Measurements from ENCODE around the gene MARK3. TPM values are rescaled to one million over a fixed set of nuclear protein-coding genes. Genes with fewer than 3 reads are reported as not detected.

Gene MARK3
- total and polyA plus RNA-seq, 5 experiments from 2014 or later: 26.8 to 128 (median 36.5) TPM

DNA sequence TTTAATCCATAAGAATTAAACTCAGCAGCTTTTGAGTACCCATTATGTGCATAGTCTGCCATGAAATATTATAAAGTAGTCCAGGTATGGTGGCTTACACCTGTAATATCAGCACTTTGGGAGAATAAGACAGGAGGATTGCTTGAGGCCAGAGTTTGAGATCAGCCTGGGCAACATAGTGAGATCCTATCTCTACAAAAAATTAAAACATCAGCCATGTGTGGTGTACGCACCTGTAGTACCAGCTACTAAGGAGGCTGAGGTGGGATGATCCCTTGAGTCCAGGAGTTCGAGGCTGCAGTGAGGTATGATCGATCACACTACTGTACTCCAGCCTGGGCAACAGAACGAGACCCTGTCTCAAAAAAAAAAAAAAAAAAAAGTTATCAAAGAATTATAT is 15.3 kb downstream of the MARK3 start:
- H3K4me1 Mint-ChIP-seq: peaks cover 35 to 86% (median 79%) of the 10 kb centered on the region in 4 donors
- H3K27me3 Mint-ChIP-seq: no peaks in the 10 kb centered on the region
- ATAC-seq: no peak
- H3K27ac Mint-ChIP-seq: peak overlapping the region in 7 of 10 donors; percentile 0 to 78 (median 22)
- no peak for DNase-seq
- peak overlapping the region in 7 of 10 donors; percentile 7 to 51 (median 30) for H3K4me3 Mint-ChIP-seq
- no peaks in the 10 kb centered on the region for H3K9me3 Mint-ChIP-seq
- H3K36me3 Mint-ChIP-seq: peaks cover 0 to 12% (median 4%) of the 10 kb centered on the region in 3 donors
- POLR2A ChIA-PET: interaction anchor here (1.0 kb wide), 1 partner anchor 17 kb away, joined by 3 read pairs; no protein-coding TSS in a partner anchor

DNA sequence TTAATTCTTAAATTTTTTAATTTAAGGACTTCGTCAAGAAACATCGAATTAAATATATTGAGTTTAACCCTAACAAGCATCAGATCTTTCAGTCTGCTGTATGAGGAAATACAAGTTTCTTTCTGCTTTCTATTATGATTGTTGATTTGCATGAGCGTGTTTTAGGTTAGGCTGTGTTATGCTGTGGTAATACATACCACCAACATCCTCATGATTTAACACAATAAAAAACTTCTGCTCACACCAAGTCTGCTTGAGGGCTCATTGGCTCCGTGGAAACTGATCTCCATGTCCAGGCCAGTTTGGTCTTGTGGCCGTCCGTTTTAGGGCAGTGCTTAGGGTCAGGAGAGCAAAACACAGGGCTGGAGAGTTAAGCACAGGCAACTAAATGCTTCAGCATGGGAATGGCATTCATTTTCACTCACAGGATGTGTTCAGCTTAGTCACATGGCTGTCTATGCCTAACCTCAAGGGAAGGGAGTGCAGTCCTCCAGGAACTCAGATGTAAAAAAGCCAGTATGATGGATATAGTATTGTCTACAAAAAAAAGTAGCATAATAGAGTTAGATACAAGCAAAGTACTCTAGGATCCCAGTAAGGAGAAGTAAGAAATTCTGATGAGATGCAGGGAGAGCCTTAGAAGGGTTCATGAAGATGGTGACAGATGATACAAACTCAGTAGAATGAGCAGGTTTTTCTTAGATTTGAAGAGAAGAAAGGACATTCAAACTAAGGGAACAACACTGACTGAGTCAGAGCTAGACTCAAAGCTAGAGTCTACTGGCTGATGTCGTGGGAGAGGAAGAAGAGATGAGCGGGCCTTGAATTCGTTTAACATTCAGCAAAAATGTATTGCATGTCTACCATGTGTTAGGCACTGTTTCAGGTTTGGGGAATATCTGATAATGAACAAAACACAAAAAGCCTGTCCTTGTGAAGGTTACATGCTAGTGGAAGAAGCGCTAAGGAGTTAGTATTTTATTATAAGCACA is 16.3 kb downstream of the MARK3 start:
- peak overlapping the region in 9 of 10 donors; percentile 29 to 75 (median 45) for H3K4me3 Mint-ChIP-seq
- H3K4me1 Mint-ChIP-seq: peaks cover 28 to 76% (median 69%) of the 10 kb centered on the region in 4 donors
- peaks cover 0 to 19% (median 4%) of the 10 kb centered on the region in 3 donors for H3K36me3 Mint-ChIP-seq
- POLR2A ChIA-PET: interaction anchor here (1.0 kb wide), 1 partner anchor 18 kb away, joined by 3 read pairs; no protein-coding TSS in a partner anchor
- DNase-seq (peak in 1 of 10 donors; percentile 25), ATAC-seq (peak; percentile 58 to 77)
- H3K9me3 Mint-ChIP-seq: no peaks in the 10 kb centered on the region
- H3K27ac Mint-ChIP-seq: peak overlapping the region; percentile 8 to 78 (median 56)
- no peaks in the 10 kb centered on the region for H3K27me3 Mint-ChIP-seq

DNA sequence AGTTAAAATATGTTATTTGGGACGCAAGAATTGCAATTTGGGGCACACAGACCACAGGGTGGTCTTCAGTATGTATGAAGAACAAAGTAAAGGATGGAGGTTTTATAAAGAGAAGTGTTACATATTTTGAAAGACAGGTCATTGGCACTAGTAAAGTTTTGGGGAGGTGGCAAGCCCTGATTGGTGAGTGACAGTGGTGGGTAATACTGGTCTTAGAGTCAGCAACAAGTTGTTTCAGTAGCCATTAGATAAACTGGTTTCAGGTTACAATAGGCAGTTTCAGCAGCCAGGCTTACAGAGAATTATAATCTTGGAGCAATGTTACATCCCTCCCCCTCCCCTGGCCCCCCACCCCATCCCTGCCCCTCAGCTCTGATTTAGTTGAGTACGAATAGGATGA is 17.5 kb downstream of the MARK3 start:
- Mint-ChIP-seq H3K4me3 (peak overlapping the region in 2 of 10 donors; percentile 10 to 54), H3K27ac (peak overlapping the region in 4 of 10 donors; percentile 26 to 86 (median 61)), H3K9me3 (no peaks in the 10 kb centered on the region), H3K36me3 (peaks cover 0 to 30% (median 9%) of the 10 kb centered on the region in 3 donors), H3K27me3 (no peaks in the 10 kb centered on the region), H3K4me1 (peaks cover 28 to 66% (median 63%) of the 10 kb centered on the region in 4 donors)
- ATAC-seq (no peak), DNase-seq (no peak)
- POLR2A ChIA-PET: interaction anchor here (1.1 kb wide), 1 partner anchor 18 kb away, joined by 3 read pairs; the partner anchor contains the start of gene MARK3

DNA sequence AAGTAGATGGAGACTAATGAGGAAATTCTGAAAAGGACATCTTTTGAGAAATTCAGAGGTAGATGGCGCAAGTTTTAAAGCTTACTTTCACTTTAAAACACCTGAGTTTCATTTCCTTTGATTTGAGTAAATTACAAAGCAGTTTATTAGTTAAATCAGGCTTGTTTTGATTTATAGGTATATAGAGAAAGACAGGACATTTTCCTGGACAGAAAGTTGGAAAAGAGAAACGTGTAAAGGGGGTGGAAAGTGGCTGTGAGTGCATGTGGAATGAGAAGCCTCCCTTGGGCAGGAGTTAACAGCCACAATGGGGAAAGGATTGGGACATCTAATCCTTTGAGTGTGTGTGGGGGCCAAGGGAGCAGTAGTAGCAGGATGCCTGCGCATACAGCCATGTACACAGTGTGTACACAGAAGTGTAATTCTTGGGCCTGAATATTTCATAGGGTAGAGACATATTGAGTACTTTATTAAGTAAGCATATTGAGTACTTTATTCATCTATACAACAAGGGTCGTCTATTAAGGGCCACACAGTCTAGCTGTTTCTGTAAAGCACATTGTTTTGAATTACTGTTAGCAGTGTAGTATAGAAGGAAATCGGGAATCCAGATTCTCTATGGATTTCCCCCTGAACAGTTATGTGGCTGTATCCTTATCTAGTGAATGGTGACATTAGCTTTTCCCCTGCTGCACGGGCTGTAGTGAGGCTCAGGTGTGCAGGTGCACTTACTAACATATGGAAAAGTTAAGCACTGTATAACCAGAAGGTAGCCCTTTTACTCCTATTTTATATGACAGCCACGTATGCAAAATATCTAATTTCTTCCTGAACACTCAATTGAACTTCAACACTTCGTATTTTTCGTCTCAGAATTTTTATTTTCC is 19.1 kb downstream of the MARK3 start:
- POLR2A ChIA-PET: no interaction called here
- Mint-ChIP-seq H3K9me3 (no peaks in the 10 kb centered on the region), H3K4me1 (peaks cover 28 to 61% (median 58%) of the 10 kb centered on the region in 4 donors), H3K27ac (peak overlapping the region; percentile 23 to 69 (median 54)), H3K36me3 (peaks cover 0 to 42% (median 21%) of the 10 kb centered on the region in 3 donors), H3K4me3 (peak overlapping the region in 9 of 10 donors; percentile 9 to 59 (median 31)), H3K27me3 (no peaks in the 10 kb centered on the region)
- no peak for DNase-seq
- ATAC-seq: no peak

DNA sequence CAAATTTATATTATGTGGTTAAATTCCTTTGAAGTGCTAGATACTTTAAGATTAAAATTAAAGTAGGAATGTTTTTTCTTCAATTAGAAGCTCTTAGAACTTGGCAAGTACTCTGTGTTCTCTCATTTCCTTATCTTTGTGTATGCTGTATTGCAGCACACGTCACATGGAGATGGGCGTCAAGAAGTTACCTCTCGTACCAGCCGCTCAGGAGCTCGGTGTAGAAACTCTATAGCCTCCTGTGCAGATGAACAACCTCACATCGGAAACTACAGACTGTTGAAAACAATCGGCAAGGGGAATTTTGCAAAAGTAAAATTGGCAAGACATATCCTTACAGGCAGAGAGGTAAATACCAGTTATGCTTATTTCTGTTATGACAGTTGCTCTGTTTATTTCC is 19.7 kb downstream of the MARK3 start:
- Mint-ChIP-seq H3K4me3 (no peak overlapping the region), H3K9me3 (no peaks in the 10 kb centered on the region), H3K27me3 (no peaks in the 10 kb centered on the region), H3K36me3 (peaks cover 0 to 46% (median 21%) of the 10 kb centered on the region in 3 donors), H3K4me1 (peaks cover 27 to 61% (median 55%) of the 10 kb centered on the region in 4 donors), H3K27ac (peak overlapping the region in 4 of 10 donors; percentile 26 to 66 (median 50))
- POLR2A ChIA-PET: no interaction called here
- DNase-seq (no peak), ATAC-seq (no peak)

DNA sequence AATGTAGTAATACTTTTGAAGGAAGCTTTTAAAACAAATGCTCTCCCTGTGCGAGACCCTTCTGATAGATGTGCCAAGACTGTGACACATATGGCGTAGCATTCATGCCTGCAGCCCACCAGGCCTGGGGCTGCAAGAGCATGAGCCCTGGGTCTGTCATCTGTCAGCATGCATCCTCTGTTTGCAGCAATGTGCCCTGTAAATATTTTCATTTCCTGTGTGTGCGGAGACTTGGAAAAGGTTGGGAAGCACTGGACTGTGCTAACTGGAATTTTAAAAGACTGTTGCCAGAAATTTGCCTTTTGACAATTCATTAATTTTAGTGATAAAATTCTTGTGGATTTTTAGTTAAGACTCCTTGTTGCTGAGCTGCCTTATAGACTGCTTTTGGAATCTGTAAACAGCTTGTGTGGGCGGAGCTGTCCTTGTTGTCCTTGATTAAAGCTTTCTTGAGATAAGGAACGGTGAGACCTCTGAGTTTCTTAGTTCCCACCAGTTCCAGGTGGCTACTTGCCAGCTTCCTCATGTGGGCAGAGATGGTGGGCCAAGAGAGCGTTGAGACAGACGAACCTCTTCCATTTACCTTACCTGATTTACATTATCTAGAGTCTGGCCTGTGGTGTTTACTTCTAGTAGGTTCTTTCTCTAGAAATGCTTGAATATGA is 23.4 kb downstream of the MARK3 start:
- Mint-ChIP-seq H3K27me3 (no peaks in the 10 kb centered on the region), H3K36me3 (peaks cover 0 to 76% (median 32%) of the 10 kb centered on the region in 3 donors), H3K9me3 (no peaks in the 10 kb centered on the region), H3K27ac (peak overlapping the region in 7 of 10 donors; percentile 13 to 79 (median 48)), H3K4me1 (peaks cover 12 to 35% (median 27%) of the 10 kb centered on the region in 4 donors), H3K4me3 (no peak overlapping the region)
- POLR2A ChIA-PET: no interaction called here
- no peak for ATAC-seq
- no peak for DNase-seq

DNA sequence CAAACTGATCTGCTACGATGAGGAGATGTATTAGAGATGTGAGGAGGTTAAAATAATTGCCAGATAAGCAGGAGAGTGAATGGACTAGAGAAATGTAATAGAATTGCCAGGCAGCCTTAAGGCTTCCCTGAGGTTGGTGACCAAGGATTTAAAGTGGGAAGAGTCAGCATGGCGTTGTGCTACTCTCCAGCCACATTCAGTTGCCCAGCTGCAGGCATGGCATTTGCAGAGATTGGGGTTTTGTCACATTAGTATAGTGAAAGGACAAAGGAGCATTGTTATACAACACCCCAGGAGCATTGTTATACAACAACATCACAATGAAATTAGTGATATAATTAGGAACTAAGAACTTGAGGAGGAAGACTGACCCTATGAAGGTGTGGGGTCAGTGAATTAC is 31.7 kb downstream of the MARK3 start:
- POLR2A ChIA-PET: no interaction called here
- DNase-seq (no peak), ATAC-seq (no peak)
- H3K4me1 Mint-ChIP-seq: peaks cover 20 to 50% (median 45%) of the 10 kb centered on the region in 4 donors
- H3K27ac Mint-ChIP-seq: peak overlapping the region in 3 of 10 donors; percentile 16 to 43 (median 40)
- no peaks in the 10 kb centered on the region for H3K9me3 Mint-ChIP-seq
- peaks cover 0 to 74% (median 9%) of the 10 kb centered on the region in 3 donors for H3K36me3 Mint-ChIP-seq
- H3K4me3 Mint-ChIP-seq: no peak overlapping the region
- no peaks in the 10 kb centered on the region for H3K27me3 Mint-ChIP-seq

DNA sequence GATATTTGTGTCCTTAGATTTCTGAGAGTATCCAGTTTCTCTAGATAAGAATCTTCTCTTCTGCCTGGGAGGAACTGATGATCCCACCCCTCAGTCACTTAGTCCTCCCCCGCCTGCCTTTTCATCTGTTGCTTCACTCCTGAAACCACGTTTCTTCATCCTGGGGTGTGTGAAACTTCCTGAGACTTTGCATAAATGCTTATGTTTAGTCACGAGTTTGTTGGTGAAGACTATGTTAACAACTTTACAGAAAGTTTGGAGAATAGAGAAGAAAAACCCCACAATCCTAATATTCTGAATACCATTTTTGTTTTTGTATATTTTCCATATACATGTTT is 33.2 kb downstream of the MARK3 start:
- ATAC-seq (no peak), DNase-seq (no peak)
- H3K4me3 Mint-ChIP-seq: no peak overlapping the region
- peak overlapping the region in 8 of 10 donors; percentile 7 to 56 (median 32) for H3K27ac Mint-ChIP-seq
- H3K4me1 Mint-ChIP-seq: peaks cover 20 to 59% (median 45%) of the 10 kb centered on the region in 4 donors
- POLR2A ChIA-PET: interaction anchor here (1.1 kb wide), 1 partner anchor 84 kb away, joined by 3 read pairs; no protein-coding TSS in a partner anchor
- H3K36me3 Mint-ChIP-seq: peaks cover 0 to 62% (median 2%) of the 10 kb centered on the region in 3 donors
- H3K9me3 Mint-ChIP-seq: no peaks in the 10 kb centered on the region
- H3K27me3 Mint-ChIP-seq: no peaks in the 10 kb centered on the region

DNA sequence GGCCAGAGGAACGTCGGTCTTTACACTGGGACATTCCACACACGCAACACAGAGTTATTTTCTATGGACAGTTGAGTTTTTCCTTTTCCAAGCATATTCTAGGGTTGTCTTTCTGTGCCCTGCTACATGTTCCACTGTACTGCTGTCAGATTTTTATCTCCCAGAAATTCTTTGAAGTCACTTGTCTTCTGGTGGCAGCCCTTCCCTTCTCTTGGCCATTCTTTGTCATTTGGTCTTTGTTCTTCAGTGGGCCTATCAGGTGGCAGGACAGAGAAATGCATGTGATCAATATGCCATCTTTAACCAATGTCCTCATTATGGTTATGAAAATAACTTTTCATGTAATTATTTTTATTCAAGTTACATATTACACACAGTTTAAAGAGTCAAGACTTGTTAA is 36.3 kb downstream of the MARK3 start:
- ATAC-seq: no peak
- peaks cover 0 to 51% (median 3%) of the 10 kb centered on the region in 3 donors for H3K36me3 Mint-ChIP-seq
- no peak for DNase-seq
- no peaks in the 10 kb centered on the region for H3K27me3 Mint-ChIP-seq
- no peak overlapping the region for H3K4me3 Mint-ChIP-seq
- no peaks in the 10 kb centered on the region for H3K9me3 Mint-ChIP-seq
- H3K27ac Mint-ChIP-seq: peak overlapping the region in 2 of 10 donors; percentile 5 to 58
- POLR2A ChIA-PET: no interaction called here
- H3K4me1 Mint-ChIP-seq: peaks cover 22 to 59% (median 43%) of the 10 kb centered on the region in 4 donors

DNA sequence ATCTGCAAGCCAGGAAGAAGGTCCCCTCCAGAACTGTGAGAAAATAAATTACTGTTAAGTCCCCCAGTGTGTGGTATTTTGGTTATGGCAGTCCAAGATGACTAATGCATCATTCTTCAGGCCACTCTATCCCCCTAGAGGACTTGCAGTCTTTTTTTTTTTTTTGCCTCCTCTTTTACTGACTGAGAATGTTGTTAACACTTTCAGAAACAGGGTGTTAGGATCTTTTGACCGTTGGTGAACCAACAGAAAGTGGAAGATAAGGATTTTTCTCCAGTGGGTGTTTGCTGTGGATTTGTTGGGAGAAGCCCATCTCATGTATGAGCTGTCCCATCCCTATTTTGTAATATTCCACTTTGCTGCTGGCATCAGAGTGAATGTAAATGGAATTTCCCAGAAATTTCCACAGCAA is 37.8 kb downstream of the MARK3 start:
- Mint-ChIP-seq H3K4me1 (peaks cover 22 to 56% (median 41%) of the 10 kb centered on the region in 4 donors), H3K36me3 (peaks cover 0 to 40% (median 3%) of the 10 kb centered on the region in 3 donors), H3K27me3 (no peaks in the 10 kb centered on the region), H3K27ac (peak overlapping the region in 3 of 10 donors; percentile 11 to 47 (median 34)), H3K9me3 (no peaks in the 10 kb centered on the region), H3K4me3 (no peak overlapping the region)
- ATAC-seq (no peak), DNase-seq (no peak)
- POLR2A ChIA-PET: no interaction called here

DNA sequence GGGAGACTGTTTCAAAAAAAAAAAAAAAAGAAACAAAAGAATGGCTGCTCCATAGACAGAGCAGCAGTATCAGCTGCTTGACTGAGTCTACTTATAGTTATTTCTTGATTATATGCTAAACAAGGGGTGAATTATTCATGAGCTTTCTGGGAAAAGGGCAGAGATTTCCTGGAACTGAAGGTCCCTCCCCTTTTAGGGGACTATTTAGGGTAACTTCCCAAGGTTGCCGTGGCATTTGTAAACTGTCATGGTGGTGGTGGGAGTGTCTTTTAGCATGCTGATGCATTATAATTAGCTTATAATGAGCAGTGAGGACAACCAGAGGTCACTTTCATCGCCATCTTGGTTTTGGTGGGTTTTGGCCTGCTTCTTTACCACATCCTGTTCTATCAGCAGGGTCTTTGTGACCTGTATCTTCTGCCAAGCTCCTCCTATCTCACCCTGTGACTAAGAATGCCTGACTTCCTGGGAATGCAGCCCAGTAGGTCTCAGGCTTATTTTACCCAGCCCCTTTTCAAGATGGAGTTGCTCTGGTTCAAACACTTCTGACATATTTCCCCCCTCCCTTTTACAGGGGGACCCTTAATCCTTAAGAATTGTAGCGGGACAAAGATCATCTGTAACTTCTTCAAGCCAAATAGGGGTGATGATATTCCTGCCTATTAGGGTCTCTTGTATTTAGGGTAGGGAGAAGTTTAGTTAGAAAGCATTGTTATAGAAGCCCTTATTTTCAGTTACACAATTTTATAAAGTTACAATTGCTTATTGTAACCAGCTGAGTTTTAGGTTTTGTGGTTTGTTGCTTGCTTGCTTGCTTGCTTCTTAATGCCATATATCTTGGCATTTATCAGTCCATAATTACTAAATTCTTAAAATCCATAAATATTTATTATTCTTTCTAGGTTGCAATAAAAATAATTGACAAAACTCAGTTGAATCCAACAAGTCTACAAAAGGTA is 42.5 kb downstream of the MARK3 start:
- Mint-ChIP-seq H3K4me1 (peaks cover 19 to 46% (median 39%) of the 10 kb centered on the region in 4 donors), H3K9me3 (no peaks in the 10 kb centered on the region), H3K27me3 (no peaks in the 10 kb centered on the region), H3K4me3 (peak overlapping the region in 1 of 10 donors; percentile 38), H3K27ac (peak overlapping the region in 7 of 10 donors; percentile 29 to 77 (median 65)), H3K36me3 (peaks cover 0 to 36% (median 3%) of the 10 kb centered on the region in 3 donors)
- DNase-seq: peak in 3 of 10 donors; percentile 1 to 18 (median 7)
- POLR2A ChIA-PET: no interaction called here
- peak in 1 of 2 donors; percentile 8 for ATAC-seq
